HepG2 (cell line): ENCODE measurements around the gene ZFR2. TPM values are rescaled to one million over a fixed set of nuclear protein-coding genes. Genes with fewer than 3 reads are reported as not detected.

Experiments used
- ATAC-seq: fragments of 200-7000 bp; cut with Tn5 transposase; 3 replicates; pipeline ENCODE4 v1.9.1; 2020; ENCODE audit warnings: mild to moderate bottlenecking, moderate library complexity
- BruUV-seq: library from RNA; stranded (reverse); fragments of 400-500 nt; replicated peaks from 2 replicates; lab custom pipeline; 2021; lab: Mats Ljungman, UMichigan
- CTCF ChIA-PET: fragments of 300-600 bp; formaldehyde crosslinking; extraction: SDS; loops from one replicate; lab custom pipeline; 2021; ENCODE audit warnings: low total read pairs, inconsistent platforms, low intra/inter-chr PET ratio; lab: Yijun Ruan, JAX
- POLR2A ChIA-PET: fragments of 350-600 bp; sonication (Branson Sonifier 250); formaldehyde crosslinking; loops from one replicate; lab custom pipeline; 2020; ENCODE audit warnings: antibody characterized with exemption, inconsistent platforms; lab: Yijun Ruan, JAX
- DNase-seq: peaks from one replicate; pipeline ENCODE4 v3.0.0-alpha.2; 2015; ENCODE audit warnings: low spot score
- FAIRE-seq: peaks from 3 replicates; lab custom pipeline; 2011; peaks lifted over from hg19 to GRCh38; lab: Jason Lieb, UNC
- H2AFZ ChIP-seq: one replicate; pipeline ENCODE4 v1.6.1; 2011; ENCODE audit warnings: low read length, inconsistent platforms
- H3K27ac ChIP-seq: fragments of 300-600 bp; 3 replicates; pipeline ENCODE4 v1.8.0; 2011; ENCODE audit warnings: mixed run types, mild to moderate bottlenecking, mixed read lengths, low read length, inconsistent platforms; ENCODE audit not compliant: insufficient read depth; ENCODE audit errors: extremely low read length
- H3K27me3 ChIP-seq, 2 experiments: fragments of 200-600 bp in 1 of 2; 2 replicates in 1 of 2; 3 replicates in 1 of 2; pipeline versions ENCODE4 v1.6.0 to v1.8.0; 2011; ENCODE audit warnings: low read length in 2 of 2, mild to moderate bottlenecking in 2 of 2, moderate library complexity in 2 of 2, inconsistent platforms in 1 of 2; ENCODE audit not compliant: insufficient read depth in 2 of 2, control insufficient read depth in 1 of 2
- H3K36me3 ChIP-seq, 2 experiments: fragments of 200-600 bp in 1 of 2; replicated peaks in 1 of 2; 2 replicates in 1 of 2; 3 replicates in 1 of 2; pipeline versions ENCODE4 v1.5.1 to v1.8.0; 2011; ENCODE audit warnings: low read length in 2 of 2, inconsistent platforms in 1 of 2; ENCODE audit not compliant: insufficient read depth in 2 of 2, control insufficient read depth in 1 of 2
- H3K4me1 ChIP-seq: 2 replicates; pipeline ENCODE4 v1.5.1; 2012; ENCODE audit warnings: low read length, inconsistent platforms; ENCODE audit not compliant: insufficient read depth
- H3K4me2 ChIP-seq: 2 replicates; pipeline ENCODE4 v1.6.0; 2011; ENCODE audit warnings: low read depth, low read length, inconsistent platforms
- H3K4me3 ChIP-seq, 3 experiments: fragments of 200-600 bp in 1 of 3; sonication (generic), shearing (Covaris generic) in 1 of 3; replicated peaks in 1 of 3; 2 replicates each; pipeline ENCODE4 v1.5.1; 2011 to 2016; ENCODE audit warnings: low read length in 3 of 3, inconsistent platforms in 2 of 3, low read depth in 2 of 3, mild to moderate bottlenecking in 2 of 3, control low read depth in 1 of 3, mixed read lengths in 1 of 3; ENCODE audit not compliant: insufficient read depth in 1 of 3
- H3K79me2 ChIP-seq: one replicate; pipeline ENCODE4 v1.6.1; 2011; ENCODE audit warnings: low read length, inconsistent platforms; ENCODE audit not compliant: insufficient read depth
- H3K9ac ChIP-seq: 2 replicates; pipeline ENCODE4 v1.6.0; 2011; ENCODE audit warnings: mild to moderate bottlenecking, low read depth, low read length, inconsistent platforms; ENCODE audit not compliant: insufficient read depth
- H3K9me3 ChIP-seq: 2 replicates; pipeline ENCODE4 v1.5.1; 2012; ENCODE audit warnings: mild to moderate bottlenecking, low read length
- H4K20me1 ChIP-seq: 2 replicates; pipeline ENCODE4 v1.6.0; 2011; ENCODE audit warnings: inconsistent platforms, mild to moderate bottlenecking, low read length, moderate library complexity; ENCODE audit not compliant: insufficient read depth
- ETV5 ChIP-seq: IDR thresholded peaks from 2 replicates; pipeline ENCODE4 v1.6.1; 2018; ENCODE audit warnings: missing biosample characterization, missing genetic modification reagents, inconsistent platforms, borderline replicate concordance
- KLF15 ChIP-seq: sonication (generic); formaldehyde crosslinking; IDR thresholded peaks from 2 replicates; pipeline ENCODE4 v1.8.1; 2023; ENCODE audit warnings: borderline replicate concordance, mild to moderate bottlenecking, inconsistent platforms, missing genetic modification reagents, mixed read lengths
- NFATC3 ChIP-seq: sonication (generic); formaldehyde crosslinking; IDR thresholded peaks from 2 replicates; pipeline ENCODE4 v1.5.1; 2020; ENCODE audit warnings: mild to moderate bottlenecking, missing genetic modification reagents
- NR2F1 ChIP-seq, 2 experiments: fragments of 450-650 bp in 1 of 2; formaldehyde crosslinking in 1 of 2; IDR thresholded peaks; 2 replicates each; pipeline versions ENCODE4 v1.5.0 to v1.6.1; 2016 to 2020; ENCODE audit warnings: mild to moderate bottlenecking in 1 of 2, missing compliant biosample characterization in 1 of 2, missing genetic modification reagents in 1 of 2, moderate library complexity in 1 of 2
- PHF8 ChIP-seq: sonication (generic); formaldehyde crosslinking; IDR thresholded peaks from 2 replicates; pipeline ENCODE4 v1.5.0; 2020; ENCODE audit warnings: missing genetic modification reagents
- SP5 ChIP-seq: IDR thresholded peaks from 2 replicates; pipeline ENCODE4 v1.6.1; 2016; ENCODE audit warnings: low read depth, borderline replicate concordance
- SPEN ChIP-seq: sonication (generic); formaldehyde crosslinking; IDR thresholded peaks from 2 replicates; pipeline ENCODE4 v1.5.1; 2020; ENCODE audit warnings: low read depth, mild to moderate bottlenecking, missing genetic modification reagents
- SRSF9 ChIP-seq: fragments of 200-400 bp; formaldehyde crosslinking; IDR thresholded peaks from 2 replicates; pipeline ENCODE4 v1.6.1; 2018; ENCODE audit warnings: borderline replicate concordance, mild to moderate bottlenecking, low read depth, low read length; ENCODE audit not compliant: insufficient read depth, poor library complexity, severe bottlenecking
- STAT6 ChIP-seq: sonication (generic); formaldehyde crosslinking; IDR thresholded peaks from 2 replicates; pipeline ENCODE4 v1.4.0; 2020; ENCODE audit warnings: missing genetic modification reagents, mild to moderate bottlenecking, borderline replicate concordance
- YY1 ChIP-seq: IDR thresholded peaks from 2 replicates; pipeline ENCODE4 v1.6.1; 2011; ENCODE audit warnings: low read length, low read depth, moderate library complexity, mild to moderate bottlenecking; ENCODE audit not compliant: insufficient read depth, insufficient replicate concordance
- ZNF101 ChIP-seq: sonication (generic); formaldehyde crosslinking; IDR thresholded peaks from 2 replicates; pipeline ENCODE4 v1.4.0; 2020; ENCODE audit warnings: mild to moderate bottlenecking, low read depth, missing genetic modification reagents, borderline replicate concordance
- ZNF326 ChIP-seq: sonication (generic); formaldehyde crosslinking; IDR thresholded peaks from 2 replicates; pipeline ENCODE4 v1.4.0; 2020; ENCODE audit warnings: missing genetic modification reagents, borderline replicate concordance
- ZNF7 ChIP-seq: IDR thresholded peaks from 2 replicates; pipeline ENCODE4 v1.6.1; 2016; ENCODE audit warnings: missing biosample characterization, missing genetic modification reagents
- ZNF773 ChIP-seq: sonication (generic); formaldehyde crosslinking; IDR thresholded peaks from 2 replicates; pipeline ENCODE4 v1.4.0; 2020; ENCODE audit warnings: missing genetic modification reagents, borderline replicate concordance
- WGBS: methylation state at CpG from one replicate; pipeline ENCODE4 v1.1.6; 2017; ENCODE audit warnings: low lambda C conversion rate; 5-methylcytosine and 5-hydroxymethylcytosine counted together
- in situ Hi-C: cut with HindIII; loops from 2 replicates; pipeline ENCODE4 v1.10.0; 2017; ENCODE audit warnings: low pct_unique_long_range_greater_than_20kb; ENCODE audit not compliant: extremely low pct_ligation_motif_present
- intact Hi-C: fragments of 100-400 bp; cut with micrococcal nuclease; formaldehyde crosslinking; loops from one replicate; pipeline ENCODE4 v1.10.0; 2022; ENCODE audit not compliant: unreplicated experiment
- polyA plus RNA-seq, 8 experiments: library from polyadenylated mRNA; depleted of rRNA in 3 of 8; stranded (reverse) in 7 of 8; unstranded in 1 of 8; fragments of >200 nt; fragmentation: Illumina TruSeq in 4 of 8; extraction: Trizol in 4 of 8; gene quantifications; 2 replicates each; pipeline versions ENCODE4 v1.2.1 to v1.2.3, GENCODE V29; 2011 to 2016; ENCODE audit warnings: low read depth in 4 of 8, missing spikeins in 1 of 8, mixed read lengths in 1 of 8; ENCODE audit not compliant: insufficient read depth in 1 of 8
- total RNA-seq, 5 experiments: library from RNA; depleted of rRNA; stranded (reverse); fragments of >200 nt; fragmentation: Illumina TruSeq; extraction: Trizol; gene quantifications; 2 replicates each; pipeline ENCODE4 v1.2.3, GENCODE V29; 2016; ENCODE audit warnings: low read depth in 1 of 5

ZFR2 gene
- total and polyA plus RNA-seq, 2 of the 13 experiments (the other 11 are each of a cell fraction or from before 2014, with no cell fraction given): 0.37 to 0.69 TPM

- Histone ChIP-seq H3K9me3 (no peaks in the 10 kb centered on the region), H3K4me3 (no peak overlapping the region), H3K4me2 (no peak overlapping the region), H3K27ac (no peak overlapping the region), H3K79me2 (no peaks in the 10 kb centered on the region), H3K27me3 (peaks cover 6 to 40% of the 10 kb centered on the region in 2 experiments), H3K36me3 (no peaks in the 10 kb centered on the region), H3K9ac (no peak overlapping the region), H4K20me1 (no peaks in the 10 kb centered on the region), H3K4me1 (no peaks in the 10 kb centered on the region)
- ChIA-PET POLR2A (no interaction called here), CTCF (no interaction called here)
- intact Hi-C loops: no loop called here
- FAIRE-seq: no peak
- 10% methylated on average over 10 of the region's 26 CpGs for WGBS
- ATAC-seq: no peak
- DNase-seq: no peak
- BruUV-seq: no TSS peak
- TF ChIP-seq ZNF326 (CRISPR knock-in tag) (no peak), ZNF7 (CRISPR knock-in tag) (no peak), SRSF9 (no peak)
- TF ChIP-seq, all 625 proteins: peak for 0
- in situ Hi-C loops: no loop called here
- no peak overlapping the region for H2AFZ ChIP-seq
These were observed 58.7 kb downstream of the ZFR2 start for GRCh38 chr19:3809881-3810707.

DNA sequence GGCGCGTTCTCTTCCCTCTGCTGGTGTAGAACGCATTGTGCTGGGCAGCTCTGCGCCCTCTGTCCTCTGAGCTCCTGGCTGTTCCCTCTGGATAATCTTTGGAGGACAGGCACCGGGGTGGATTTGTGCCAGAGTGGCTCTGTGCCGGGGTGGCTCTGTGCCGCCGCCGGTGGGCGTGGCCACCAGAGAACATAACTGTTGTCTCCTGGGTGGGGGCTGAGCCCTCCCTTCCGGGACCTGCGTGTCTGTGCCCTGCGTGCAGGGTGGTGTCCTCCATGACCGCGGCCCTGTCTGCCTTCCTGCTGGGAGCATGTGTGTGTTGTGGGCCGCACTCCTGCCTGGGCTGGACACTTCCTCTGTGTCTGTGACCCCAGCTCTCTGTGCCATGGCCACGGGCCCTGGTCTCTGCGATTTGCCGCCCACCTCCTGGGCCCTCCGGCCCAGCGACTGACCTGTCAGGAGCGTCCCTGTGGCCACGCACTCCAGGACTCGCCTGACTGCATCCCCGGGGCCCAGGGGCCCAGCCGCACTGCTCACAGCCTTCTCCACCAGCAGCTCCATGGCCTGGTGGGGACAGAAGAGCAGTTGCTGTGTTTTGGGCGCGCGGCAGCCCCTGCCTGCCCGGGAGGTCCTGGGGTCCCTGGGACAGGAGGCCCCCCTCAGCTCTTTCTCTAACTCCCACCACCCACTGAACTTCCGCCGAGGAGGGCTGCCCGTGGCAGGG, 60.3 kb downstream of the ZFR2 start:
- in situ Hi-C loops: no loop called here
- H3K9me3 ChIP-seq: no peaks in the 10 kb centered on the region
- no peak for DNase-seq
- CTCF ChIA-PET: no interaction called here
- no peak overlapping the region for H3K4me2 ChIP-seq
- intact Hi-C loops: no loop called here
- H3K27ac ChIP-seq: no peak overlapping the region
- TF ChIP-seq NR2F1 (CRISPR knock-in tag; IDR thresholded peaks at IDR 0.05) (no peak), KLF15 (no peak), ZNF773 (CRISPR knock-in tag) (no peak), ETV5 (CRISPR knock-in tag) (no peak), SPEN (CRISPR knock-in tag) (no peak), NFATC3 (CRISPR knock-in tag) (no peak), YY1 (no peak), STAT6 (CRISPR knock-in tag) (no peak), ZNF101 (CRISPR knock-in tag) (no peak), PHF8 (CRISPR knock-in tag) (no peak), SP5 (no peak)
- H4K20me1 ChIP-seq: no peaks in the 10 kb centered on the region
- H3K27me3 ChIP-seq: peaks cover 6 to 36% of the 10 kb centered on the region in 2 experiments
- ATAC-seq: no peak; the same call in 2 of the 3 replicates
- H3K36me3 ChIP-seq: no peaks in the 10 kb centered on the region
- no peaks in the 10 kb centered on the region for H3K79me2 ChIP-seq
- no peak overlapping the region for H3K4me3 ChIP-seq
- FAIRE-seq: no peak
- POLR2A ChIA-PET: no interaction called here
- H3K9ac ChIP-seq: no peak overlapping the region
- 58% methylated on average over 8 of the region's 33 CpGs for WGBS
- H2AFZ ChIP-seq: no peak overlapping the region
- H3K4me1 ChIP-seq: no peaks in the 10 kb centered on the region
- BruUV-seq: no TSS peak
